GM21717 (cell line): ENCODE results near the gene GAREM2.
"Not testable (repeated sequence)": the region's sequence is repeated elsewhere in the genome, so short reads cannot be mapped to it uniquely, and the experiment has no call there.

Source experiments
- ATAC-seq: cut with Tn5 transposase; IDR thresholded peaks from one replicate; pipeline ENCODE4 v1.9.1; 2021; ENCODE audit warnings: mild to moderate bottlenecking, moderate library complexity; ENCODE audit not compliant: unreplicated experiment

Gene GAREM2

DNA sequence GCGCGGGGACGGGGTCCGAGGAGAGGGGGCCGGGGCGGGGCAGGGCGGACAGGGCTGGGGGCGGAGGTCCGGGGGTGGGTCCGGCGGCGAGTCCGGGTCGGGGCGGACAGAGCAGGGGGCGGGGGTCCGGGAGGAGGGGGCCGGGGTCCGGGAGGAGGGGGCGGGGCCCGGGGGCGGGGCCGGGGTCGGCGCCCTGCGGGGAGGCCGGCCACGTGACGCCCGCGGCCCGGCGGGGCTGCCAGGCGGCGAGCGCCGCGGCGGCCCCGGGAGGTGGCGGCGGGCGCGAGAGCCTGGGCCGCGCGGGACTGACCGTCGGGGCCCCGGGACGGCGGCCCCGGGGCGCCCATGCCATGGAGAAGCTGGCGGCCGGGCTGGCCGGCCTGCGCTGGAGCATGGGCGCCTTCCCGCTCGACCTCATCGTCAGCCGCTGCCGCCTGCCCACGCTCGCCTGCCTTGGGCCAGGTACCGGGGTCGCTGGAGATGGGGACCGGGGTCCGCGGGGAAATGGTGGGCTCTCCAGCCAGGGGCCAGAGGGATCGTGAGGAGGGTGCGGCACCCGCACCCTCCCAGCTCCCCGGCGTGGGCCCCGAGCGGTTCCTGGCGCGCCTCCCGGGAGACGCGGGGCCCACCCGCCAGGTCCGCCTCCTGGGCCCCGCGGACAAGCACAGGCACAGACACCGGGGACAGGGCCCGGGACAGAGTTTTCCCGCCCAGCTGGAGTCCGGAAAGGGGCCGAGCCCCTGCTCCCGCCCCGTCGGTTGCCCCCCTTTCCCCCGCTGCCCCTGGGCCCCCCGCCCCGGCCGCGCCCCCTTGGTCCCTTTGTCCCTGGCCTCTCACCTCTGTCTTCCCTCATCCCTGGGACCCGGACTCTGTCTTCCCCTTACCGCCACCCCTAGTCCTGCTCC, at the start of gene GAREM2:
TSS of gene GAREM2 (plus strand) at position 218 of the 905 bp plus-strand sequence. CDS start at position 351, 133 bp downstream.
- ATAC-seq, result no peak

DNA sequence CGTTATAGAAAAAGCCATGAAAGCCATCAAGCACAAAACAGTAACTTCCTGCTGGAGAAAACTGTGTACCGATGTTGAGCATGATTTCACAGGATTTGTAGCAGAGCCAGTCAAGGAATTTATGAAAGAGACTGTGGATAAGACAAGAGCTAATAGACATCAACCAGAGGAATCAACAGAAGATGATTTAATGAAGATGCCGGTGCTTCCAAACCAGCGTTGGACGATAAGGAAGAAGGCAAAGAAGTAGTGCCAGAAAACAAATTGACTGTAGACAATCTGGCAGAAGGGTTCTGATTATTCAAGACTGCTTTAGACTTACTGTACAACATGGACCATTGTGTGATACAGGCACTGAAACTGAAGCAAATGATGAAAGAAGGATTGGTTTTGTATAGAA, 49.5 kb upstream of the GAREM2 start:
- no peak for ATAC-seq

- ATAC-seq, result no peak
Measured at GRCh38 chr2:26126074-26126473, 46.8 kb upstream of the GAREM2 start.

- no peak for ATAC-seq
Measured at GRCh38 chr2:26128176-26128575, 44.7 kb upstream of the GAREM2 start.

DNA sequence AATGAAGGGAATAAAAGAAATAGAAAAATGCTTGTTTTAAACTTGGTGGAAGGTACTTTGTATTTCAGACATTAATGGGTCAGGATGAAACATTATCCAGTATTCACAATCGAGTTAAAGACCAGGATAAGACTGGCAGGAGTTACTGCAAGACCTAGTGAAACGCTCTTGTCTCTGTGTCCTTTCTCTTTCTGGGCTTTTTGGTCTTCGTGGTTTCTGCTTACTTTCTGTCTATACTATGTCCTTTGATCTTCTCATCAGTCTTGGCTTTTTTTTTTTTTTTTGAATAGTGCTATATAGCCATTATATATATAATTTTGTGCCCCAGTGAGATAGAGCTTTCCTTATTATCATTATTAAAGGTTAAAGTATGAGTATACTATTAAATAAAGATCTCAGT, 42.1 kb upstream of the GAREM2 start:
- ATAC-seq, result no peak

DNA sequence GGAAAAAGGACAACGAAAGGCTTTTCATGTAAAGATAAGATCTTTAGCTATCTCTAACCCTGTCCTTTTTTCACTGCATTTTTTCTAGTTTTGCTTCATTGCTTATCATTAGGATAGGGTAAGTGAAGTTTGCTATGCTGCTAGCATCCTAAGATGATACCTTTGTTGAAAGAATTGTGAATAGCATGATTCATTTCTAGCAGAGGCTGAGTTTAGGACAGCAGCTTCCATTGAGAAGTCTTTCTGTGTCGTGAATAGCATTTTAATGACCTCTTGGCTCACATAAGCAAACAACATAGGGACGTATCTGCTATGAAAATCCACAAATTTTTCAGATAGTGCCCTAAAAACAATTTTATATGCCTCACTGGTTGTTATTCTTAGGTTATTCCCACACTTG, 36.4 kb upstream of the GAREM2 start:
- no peak for ATAC-seq

DNA sequence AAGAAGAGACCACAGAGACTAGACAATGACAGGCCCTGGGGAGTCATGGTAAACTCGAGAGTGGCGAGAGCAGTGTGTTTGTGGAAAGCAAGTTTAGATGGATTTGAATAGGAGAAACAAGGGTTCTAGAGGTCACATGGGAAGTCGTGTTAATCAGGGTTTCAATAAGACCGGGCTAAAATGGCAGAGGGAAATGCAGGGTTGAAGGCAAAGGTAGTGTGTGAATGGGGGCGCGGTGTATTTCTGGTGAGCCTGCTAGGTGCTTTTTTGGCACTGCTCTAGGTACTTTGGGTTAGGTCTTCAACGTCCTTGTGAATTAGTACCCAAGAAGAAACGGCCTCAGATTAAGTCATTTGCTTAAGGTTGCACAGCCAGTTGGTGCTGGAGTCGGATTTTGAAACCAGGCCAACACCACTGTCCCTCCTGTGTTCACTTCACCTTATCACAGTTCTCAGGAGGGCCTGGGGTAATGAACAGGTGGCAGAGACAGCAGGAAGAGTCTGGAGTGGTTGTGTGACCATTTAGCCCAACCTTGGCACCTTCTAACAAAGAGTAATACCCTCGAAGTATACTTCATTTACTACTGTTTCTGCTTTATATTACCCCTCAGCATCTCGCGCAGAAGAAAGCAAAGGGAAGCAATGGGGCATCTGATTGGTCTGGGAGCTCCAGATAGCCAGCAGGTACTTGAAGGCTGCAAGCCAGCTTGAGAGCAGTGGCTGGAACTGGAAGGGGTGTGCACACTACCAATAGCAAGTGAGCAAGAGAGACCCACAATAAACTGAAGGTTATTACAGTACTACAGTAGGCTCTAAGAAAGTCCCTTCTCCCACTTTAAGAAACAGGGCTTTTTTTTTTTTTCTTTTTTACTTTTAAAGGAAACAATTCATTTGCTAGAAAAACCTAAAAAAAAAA, 33.4 kb upstream of the GAREM2 start:
- ATAC-seq, result no peak

DNA sequence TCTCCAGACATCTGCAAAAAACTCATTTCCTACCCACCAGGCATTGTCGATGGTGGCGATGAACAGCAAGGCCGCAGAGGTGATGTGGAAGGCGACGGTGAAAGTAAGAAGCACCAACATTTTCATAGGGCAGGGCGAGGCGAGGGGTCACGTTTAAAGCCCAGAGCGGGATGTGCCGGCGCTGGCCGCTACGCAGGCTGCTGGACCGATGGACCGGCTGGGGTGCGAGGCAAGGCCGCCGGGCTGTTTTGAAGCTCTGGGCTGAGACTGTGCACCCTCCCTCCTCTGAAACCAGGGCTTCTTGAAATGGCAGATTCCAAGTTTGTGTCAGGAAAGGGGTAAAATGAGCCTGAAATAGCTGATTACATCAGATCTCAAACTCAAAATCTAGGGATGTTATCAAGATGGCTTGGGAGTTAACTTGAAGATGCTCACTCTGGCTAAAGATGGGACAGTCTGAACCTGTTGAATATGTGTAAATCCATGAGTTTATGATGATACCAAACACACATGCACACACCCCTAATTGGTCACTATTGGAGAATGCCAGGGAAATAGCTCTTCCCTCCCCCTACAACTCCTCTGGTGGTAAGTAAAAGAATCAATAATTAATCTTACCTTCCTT, 31.6 kb upstream of the GAREM2 start:
- ATAC-seq, result no peak

DNA sequence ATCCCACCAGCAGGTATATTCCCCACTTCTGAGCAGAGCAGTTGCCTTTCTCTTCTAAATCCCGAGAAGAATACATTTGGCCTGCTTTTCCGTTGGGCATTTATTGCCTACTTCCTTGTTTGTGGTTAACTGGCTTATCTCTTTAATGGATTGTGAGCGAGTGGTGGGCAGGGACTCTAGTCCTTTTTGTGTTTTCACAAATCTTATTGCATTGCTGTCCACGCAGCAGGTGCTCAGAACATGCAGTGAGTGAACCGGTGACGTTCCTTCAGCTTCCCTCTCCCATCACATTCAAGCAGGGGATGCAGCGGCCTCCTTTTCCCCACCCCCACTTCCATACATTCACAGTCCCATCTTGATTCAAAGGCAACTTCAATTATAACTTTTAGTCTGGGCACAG, 28.9 kb upstream of the GAREM2 start:
- no peak for ATAC-seq

DNA sequence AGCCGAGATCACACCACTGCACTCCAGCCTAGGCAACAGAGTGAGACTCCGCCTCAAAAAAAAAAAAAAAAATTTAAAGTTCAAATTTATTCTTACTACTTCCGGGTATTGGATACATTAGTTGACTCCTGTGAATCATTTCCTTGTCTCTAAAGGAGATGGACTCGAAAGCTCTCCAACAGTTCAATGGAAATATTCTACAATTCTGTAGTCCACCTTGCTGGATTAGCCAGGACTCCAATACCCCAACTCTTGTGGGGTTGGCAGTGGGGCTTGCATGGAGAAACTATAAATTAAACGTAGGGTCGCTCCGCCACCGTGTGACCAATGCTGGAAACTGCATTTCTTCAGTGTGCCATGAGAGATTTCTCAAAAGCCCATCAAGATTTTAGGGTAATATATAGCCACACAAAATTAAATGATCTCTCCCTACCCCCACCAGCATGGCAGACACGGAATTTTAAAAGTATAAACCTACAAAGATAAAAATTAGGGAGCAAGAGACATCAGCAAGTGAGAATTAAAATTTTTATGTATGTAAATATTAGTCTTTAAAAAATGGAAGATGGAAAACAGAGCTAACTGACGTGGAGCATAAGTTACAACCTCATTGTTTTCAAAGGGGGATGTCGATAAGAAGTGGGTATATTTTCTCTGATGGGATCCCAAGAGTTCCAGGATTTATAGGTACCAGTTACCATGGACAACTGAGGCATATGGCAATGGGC, 27.8 kb upstream of the GAREM2 start:
- ATAC-seq, result no peak

- no peak for ATAC-seq
Measured at GRCh38 chr2:26148501-26148900, 24.4 kb upstream of the GAREM2 start.

- ATAC-seq, result no peak
Measured at GRCh38 chr2:26150243-26150642, 22.6 kb upstream of the GAREM2 start.

DNA sequence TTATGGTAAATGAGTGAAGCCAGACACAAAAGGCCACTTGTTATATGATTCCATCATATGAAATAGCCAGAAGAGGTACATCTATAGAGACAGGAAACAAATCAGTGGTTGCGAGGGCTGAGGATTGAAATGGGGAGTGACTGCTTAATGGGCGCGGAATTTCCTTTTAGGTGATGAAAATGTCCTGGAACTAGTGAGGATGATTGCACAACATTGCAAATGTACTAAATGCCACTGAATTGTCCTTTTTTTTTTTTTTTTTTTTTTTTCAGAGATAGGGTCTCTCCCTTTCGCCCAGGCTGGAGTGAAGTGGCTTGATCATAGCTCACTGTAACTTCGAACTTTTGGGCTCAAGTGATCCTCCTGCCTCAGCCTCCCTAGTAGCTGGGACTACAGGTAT, 15.3 kb upstream of the GAREM2 start:
- no peak for ATAC-seq

- no peak for ATAC-seq
Measured at GRCh38 chr2:26161926-26162325, 11.0 kb upstream of the GAREM2 start.

GRCh38 chr2:26162963-26163362, 9.9 kb upstream of the GAREM2 start:
- ATAC-seq, result no peak

DNA sequence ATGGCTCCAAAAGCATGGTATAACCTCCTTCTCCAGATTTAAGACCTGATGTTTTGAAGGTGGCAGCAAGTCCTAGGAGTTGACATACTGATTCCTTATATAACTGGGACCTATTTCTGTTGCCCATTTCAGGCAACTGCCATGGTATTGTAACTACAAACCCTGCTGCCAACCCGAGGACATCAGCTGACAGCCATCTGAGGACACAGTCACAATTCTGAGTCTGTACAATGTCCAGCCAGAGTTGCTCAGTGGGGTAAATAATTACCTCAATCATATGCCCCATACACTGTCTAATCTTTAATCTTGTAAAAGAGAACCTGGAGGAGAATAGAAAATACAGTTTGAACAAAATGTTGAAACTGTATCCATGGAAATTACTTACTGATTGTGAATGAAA, 8.7 kb upstream of the GAREM2 start:
- no peak for ATAC-seq

- ATAC-seq, result no peak
Measured at GRCh38 chr2:26164641-26165211, 8.2 kb upstream of the GAREM2 start.

GRCh38 chr2:26165403-26165802, 7.5 kb upstream of the GAREM2 start:
- ATAC-seq, result no peak

DNA sequence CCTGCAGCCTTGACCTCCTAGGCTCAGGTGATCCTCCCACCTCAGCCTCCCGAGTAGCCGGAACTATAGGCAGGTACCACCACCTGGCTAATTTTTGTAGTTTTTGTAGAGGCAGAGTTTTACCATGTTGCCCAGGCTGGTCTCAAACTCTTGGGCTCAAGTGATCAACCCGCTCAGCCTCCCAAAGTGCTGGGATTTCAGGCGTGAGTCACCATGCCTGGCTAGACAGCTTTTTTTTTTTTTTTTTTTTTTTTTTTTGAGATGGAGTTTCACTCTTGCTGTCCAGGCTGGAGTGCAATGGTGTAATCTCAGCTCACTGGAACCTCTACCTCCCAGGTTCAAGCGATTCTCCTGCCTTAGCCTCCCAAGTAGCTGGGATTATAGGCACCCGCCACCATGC, 6.3 kb upstream of the GAREM2 start:
- ATAC-seq, result not testable (repeated sequence)

- no peak for ATAC-seq
Measured at GRCh38 chr2:26168785-26169184, 4.1 kb upstream of the GAREM2 start.
